Left lung (tissue), 10 donors: ENCODE data around the gene WLS. TPM values are rescaled to one million over a fixed set of nuclear protein-coding genes. Genes with fewer than 3 reads are reported as not detected.

Experiments
- ATAC-seq: fragments of 200-7000 bp; cut with Tn5 transposase; one replicate; pipeline ENCODE4 v1.9.1; 2020; ENCODE audit warnings: moderate library complexity
- DNase-seq, 4 donors: peaks; one replicate each; pipeline ENCODE4 v3.0.0-alpha.2; 2013 to 2020
- H3K27ac ChIP-seq, 2 donors: fragments of 200-600 bp; sonication (generic) in 1 of 2; one replicate each; pipeline versions ENCODE4 v1.5.0 to v1.8.0; 2020 to 2021
- H3K27me3 ChIP-seq, 2 donors: fragments of 200-600 bp; sonication (generic) in 1 of 2; one replicate each; pipeline versions ENCODE4 v1.5.0 to v1.8.0; 2020 to 2021
- H3K36me3 ChIP-seq, 2 donors: fragments of 200-600 bp; sonication (generic) in 1 of 2; one replicate each; pipeline versions ENCODE4 v1.5.0 to v1.8.0; 2020 to 2021
- H3K4me1 ChIP-seq, 2 donors: fragments of 200-600 bp; one replicate each; pipeline ENCODE4 v1.8.0; 2021
- H3K4me3 ChIP-seq, 2 donors: fragments of 200-600 bp; sonication (generic) in 1 of 2; one replicate each; pipeline versions ENCODE4 v1.5.0 to v1.8.0; 2020 to 2021; ENCODE audit warnings: mild to moderate bottlenecking in 1 of 2
- H3K9me3 ChIP-seq, 2 donors: fragments of 200-600 bp; sonication (generic) in 1 of 2; one replicate each; pipeline versions ENCODE4 v1.5.0 to v1.8.0; 2020 to 2021
- intact Hi-C, 2 donors: fragments of 100-400 bp; cut with DNase I; formaldehyde crosslinking; loops; one replicate each; pipeline versions ENCODE4 v1.11.2 to v1.14.2; 2022
- polyA plus RNA-seq, 6 donors: library from polyadenylated mRNA; unstranded; fragments of 120-200 nt; gene quantifications; one replicate each; pipeline ENCODE4 v1.2.1, GENCODE V29; 2013; ENCODE audit not compliant: insufficient read length in 6 of 6
- total RNA-seq, 2 donors: library from RNA; stranded (reverse); fragmentation: NEBNext Ultra II Directional; extraction: Animal tissue kit (Norgen Biotek cat#: 25700); gene quantifications; one replicate each; pipeline ENCODE4 v1.2.1, GENCODE V29; 2021
- TF ChIP-seq, protein P1 (sequence below), 2 donors: fragments of 200-600 bp; sonication (generic) in 1 of 2; IDR thresholded peaks; one replicate each; pipeline versions ENCODE4 v1.5.0 to v1.8.0; 2021; ENCODE audit warnings: antibody characterized with exemption in 2 of 2
- donor health status: DM: no; HTN: yes; CAD: no.
- donor health status: DM: no; HTN: no; CAD: no.

WLS gene
- total and polyA plus RNA-seq, 8 donors: 85.7 to 176 (median 137) TPM

DNA sequence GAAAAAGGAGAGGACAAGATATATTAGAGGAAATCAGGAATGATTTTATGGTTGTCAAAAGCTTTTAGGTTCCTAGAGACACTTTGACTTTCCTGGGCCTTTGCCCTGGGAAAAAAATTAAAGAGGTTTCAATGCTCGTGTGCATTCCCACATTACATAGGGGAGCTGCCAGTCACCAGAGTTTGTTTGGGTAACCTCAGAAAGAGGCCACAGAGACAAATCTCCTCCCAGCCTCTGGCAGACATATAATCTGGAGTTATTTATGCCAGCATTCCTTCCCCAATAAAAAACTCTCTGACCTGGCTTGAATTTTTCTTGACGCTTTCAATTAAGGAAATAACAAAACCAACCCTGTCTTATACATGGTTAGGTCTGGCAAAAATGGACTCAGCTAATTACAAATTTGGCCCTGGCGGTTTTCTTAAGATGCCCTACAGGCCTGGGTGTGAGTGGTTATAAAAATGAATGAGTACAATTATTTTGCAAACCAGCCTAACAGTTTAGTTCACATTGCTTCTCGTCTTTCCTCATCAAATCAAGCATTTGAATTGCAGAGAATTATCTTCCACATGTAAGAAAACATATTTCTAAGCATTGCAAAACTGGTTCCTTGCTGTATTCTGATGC is 63.7 kb downstream of the WLS start:
- Histone ChIP-seq H3K36me3 (no peaks in the 10 kb centered on the region), H3K9me3 (peaks cover 0 to 3% of the 10 kb centered on the region in 2 donors), H3K27ac (no peak overlapping the region), H3K4me1 (peaks cover 0 to 3% of the 10 kb centered on the region in 2 donors), H3K4me3 (no peak overlapping the region), H3K27me3 (no peaks in the 10 kb centered on the region)
- ATAC-seq (no peak), DNase-seq (no peak)
- TF ChIP-seq, protein P1, sequence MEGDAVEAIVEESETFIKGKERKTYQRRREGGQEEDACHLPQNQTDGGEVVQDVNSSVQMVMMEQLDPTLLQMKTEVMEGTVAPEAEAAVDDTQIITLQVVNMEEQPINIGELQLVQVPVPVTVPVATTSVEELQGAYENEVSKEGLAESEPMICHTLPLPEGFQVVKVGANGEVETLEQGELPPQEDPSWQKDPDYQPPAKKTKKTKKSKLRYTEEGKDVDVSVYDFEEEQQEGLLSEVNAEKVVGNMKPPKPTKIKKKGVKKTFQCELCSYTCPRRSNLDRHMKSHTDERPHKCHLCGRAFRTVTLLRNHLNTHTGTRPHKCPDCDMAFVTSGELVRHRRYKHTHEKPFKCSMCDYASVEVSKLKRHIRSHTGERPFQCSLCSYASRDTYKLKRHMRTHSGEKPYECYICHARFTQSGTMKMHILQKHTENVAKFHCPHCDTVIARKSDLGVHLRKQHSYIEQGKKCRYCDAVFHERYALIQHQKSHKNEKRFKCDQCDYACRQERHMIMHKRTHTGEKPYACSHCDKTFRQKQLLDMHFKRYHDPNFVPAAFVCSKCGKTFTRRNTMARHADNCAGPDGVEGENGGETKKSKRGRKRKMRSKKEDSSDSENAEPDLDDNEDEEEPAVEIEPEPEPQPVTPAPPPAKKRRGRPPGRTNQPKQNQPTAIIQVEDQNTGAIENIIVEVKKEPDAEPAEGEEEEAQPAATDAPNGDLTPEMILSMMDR (IDR thresholded peaks at IDR 0.05): no peak
- intact Hi-C loops: no loop called here

DNA sequence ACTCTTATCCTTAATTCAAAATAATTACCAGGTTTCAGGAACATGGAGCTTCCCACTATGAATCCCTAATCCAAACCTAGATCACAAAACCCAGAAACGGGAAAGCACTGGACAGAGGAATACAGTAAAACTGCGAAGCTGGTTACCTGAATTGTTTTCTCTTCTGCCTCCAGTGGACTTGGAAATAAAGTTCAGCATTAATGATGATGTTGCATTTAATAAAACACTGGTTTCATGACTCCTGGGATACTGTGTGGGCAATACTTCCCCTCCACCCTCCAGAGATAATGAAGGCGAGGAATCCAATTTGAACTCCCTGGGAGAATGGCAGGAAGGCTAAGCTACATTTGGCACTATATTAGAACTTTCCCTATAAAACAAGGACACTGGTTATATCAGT is 65.1 kb downstream of the WLS start:
- TF ChIP-seq, protein P1 (IDR thresholded peaks at IDR 0.05): no peak
- DNase-seq (no peak), ATAC-seq (no peak)
- H3K27me3 ChIP-seq: no peaks in the 10 kb centered on the region
- H3K27ac ChIP-seq: no peak overlapping the region
- no peak overlapping the region for H3K4me3 ChIP-seq
- H3K36me3 ChIP-seq: peaks cover 0 to 3% of the 10 kb centered on the region in 2 donors
- no peaks in the 10 kb centered on the region for H3K4me1 ChIP-seq
- H3K9me3 ChIP-seq: no peaks in the 10 kb centered on the region
- intact Hi-C loops: no loop called here

DNA sequence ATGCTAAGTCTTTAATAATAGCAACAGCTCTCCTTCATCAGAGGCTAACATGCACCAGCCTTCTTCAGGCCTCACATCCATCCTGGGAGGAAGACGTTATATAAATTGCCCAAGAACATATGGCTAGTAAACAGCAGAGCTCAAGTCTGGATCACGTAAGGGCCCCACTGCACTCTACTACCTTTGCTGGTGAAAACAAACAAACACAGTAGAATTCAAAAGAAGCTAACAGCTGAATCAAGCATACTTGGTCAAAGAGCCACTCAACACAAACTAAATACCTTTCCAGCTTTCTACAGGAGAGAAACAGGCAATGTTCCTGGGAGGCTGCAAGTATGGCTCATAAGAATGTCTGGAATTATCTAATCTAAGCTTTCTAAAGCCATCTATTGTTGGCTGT is 66.0 kb downstream of the WLS start:
- no peaks in the 10 kb centered on the region for H3K27me3 ChIP-seq
- intact Hi-C loops: no loop called here
- ATAC-seq: peak; percentile 89
- TF ChIP-seq, protein P1 (IDR thresholded peaks at IDR 0.05): no peak
- peaks cover 0 to 6% of the 10 kb centered on the region in 2 donors for H3K36me3 ChIP-seq
- H3K27ac ChIP-seq: no peak overlapping the region
- H3K4me3 ChIP-seq: no peak overlapping the region
- DNase-seq: peak in 1 of 4 donors; percentile 21
- H3K9me3 ChIP-seq: no peaks in the 10 kb centered on the region
- H3K4me1 ChIP-seq: no peaks in the 10 kb centered on the region

DNA sequence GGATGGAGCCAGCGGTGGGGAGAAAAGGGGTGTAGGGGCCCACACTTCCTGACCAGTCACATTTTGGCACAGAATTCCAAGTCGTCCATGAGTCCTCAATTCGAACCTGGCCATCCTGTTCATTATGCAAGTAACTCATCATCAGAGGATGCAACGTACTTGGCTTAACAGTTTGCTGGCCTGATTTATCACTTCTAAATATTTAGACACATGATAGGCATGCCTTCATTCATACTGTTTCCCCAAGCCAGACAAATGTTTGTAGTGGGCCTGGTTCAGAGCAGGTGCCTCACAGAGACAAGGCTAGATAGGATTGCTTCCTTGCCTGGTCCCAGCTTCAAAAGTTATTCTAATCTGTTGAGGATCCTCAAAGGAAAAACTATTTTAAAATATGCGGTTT is 66.7 kb downstream of the WLS start:
- TF ChIP-seq, protein P1 (IDR thresholded peaks at IDR 0.05): no peak

DNA sequence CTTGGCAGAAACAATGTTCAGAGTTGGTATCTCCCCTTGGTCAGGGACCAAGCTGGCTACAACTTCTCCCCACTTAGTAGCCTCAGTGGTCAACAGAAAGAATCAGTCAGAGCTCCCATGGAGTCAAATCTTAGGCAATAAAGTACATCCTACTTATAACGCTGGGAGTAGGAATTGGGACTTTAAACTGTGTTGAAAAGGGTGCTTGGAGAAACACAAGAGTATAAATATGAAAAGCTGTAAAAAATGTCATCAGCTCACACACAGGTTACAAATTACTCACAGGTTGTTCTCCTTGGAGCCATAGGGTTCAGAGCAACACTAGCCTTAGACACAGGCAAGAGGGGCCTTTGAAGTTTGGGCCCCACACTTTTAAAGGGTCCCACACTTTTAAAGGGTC is 67.4 kb downstream of the WLS start:
- Histone ChIP-seq H3K36me3 (peaks cover 0 to 6% of the 10 kb centered on the region in 2 donors), H3K27ac (no peak overlapping the region), H3K4me3 (no peak overlapping the region), H3K9me3 (no peaks in the 10 kb centered on the region), H3K27me3 (no peaks in the 10 kb centered on the region), H3K4me1 (no peaks in the 10 kb centered on the region)
- ATAC-seq: no peak
- DNase-seq: no peak
- TF ChIP-seq, protein P1 (IDR thresholded peaks at IDR 0.05): no peak
- intact Hi-C loops: no loop called here

More for the DNA sequence above, 66.7 kb downstream of the WLS start:
- H3K4me1 ChIP-seq: no peaks in the 10 kb centered on the region
- ATAC-seq (no peak), DNase-seq (no peak)
- H3K27me3 ChIP-seq: no peaks in the 10 kb centered on the region
- no peaks in the 10 kb centered on the region for H3K9me3 ChIP-seq
- H3K4me3 ChIP-seq: no peak overlapping the region
- intact Hi-C loops: no loop called here
- no peak overlapping the region for H3K27ac ChIP-seq
- peaks cover 0 to 6% of the 10 kb centered on the region in 2 donors for H3K36me3 ChIP-seq
